HG02870 (cell line): ENCODE data around the gene ANKMY1.
"Not testable (repeated sequence)": the region's sequence is repeated elsewhere in the genome, so short reads cannot be mapped to it uniquely, and the experiment has no call there.

ENCODE experiments used
- ATAC-seq: cut with Tn5 transposase; IDR thresholded peaks from one replicate; pipeline ENCODE4 v1.9.1; 2021; ENCODE audit warnings: mild to moderate bottlenecking, moderate library complexity; ENCODE audit not compliant: unreplicated experiment

ANKMY1 gene

DNA sequence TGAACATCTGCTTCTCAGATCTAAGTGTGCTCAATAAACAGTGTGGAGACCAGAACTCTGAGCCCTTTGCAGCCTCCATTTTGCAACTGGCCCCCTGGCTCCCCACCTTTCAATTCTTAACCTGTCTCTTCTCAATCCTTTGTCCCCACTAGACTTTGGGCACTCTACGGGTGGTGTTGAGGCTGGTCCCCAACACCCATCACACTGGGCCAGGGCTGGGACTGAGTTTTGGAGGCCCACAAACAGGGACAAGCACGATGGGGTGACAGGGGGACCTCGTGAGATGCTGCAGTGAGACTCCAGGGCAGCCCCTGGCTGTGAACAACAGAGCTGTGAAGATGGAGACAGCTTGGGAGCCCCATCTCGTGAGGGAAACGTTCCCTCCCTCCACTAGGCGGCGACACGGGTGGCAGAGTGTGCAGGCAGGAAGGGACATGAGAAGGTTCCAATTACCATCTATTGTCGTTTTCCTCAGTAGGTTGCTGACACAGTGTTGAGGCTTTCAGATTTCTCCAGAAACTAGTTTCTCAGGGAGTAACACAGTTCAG lies 1.2 kb downstream of the ANKMY1 start:
- no peak for ATAC-seq

DNA sequence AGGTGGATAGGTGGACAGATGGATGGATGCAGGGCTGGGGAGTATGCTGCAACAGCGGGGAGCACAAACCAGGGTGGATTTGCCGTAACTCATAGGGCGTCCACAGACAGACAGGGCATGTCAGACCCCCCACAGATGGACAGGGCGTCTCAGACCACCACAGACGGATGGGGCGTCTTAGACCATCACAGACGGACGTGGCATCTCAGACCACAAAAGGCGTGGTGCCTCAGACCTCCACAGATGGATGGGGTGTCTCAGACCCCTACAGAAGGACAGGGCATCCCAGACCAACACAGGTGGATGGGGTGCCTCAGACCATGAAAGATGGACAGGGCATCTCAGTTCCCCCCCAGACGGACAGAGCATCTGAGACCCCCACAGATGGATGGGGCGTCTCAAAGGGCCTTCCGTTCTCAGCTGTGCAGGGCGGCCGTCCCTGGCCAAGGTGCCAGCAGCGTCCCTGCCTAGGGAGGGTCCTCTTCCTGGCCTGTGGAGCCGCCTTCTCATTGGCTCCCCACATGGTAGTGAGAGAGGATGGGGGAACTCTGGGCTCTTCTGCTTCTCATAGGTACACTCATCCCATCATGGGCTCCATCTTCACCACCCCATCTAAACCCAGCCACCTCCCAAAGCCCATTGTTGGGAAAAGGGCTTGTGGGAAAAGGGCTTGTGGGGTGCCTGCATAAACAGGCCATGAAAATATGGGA lies 2.1 kb downstream of the ANKMY1 start:
- no peak for ATAC-seq

DNA sequence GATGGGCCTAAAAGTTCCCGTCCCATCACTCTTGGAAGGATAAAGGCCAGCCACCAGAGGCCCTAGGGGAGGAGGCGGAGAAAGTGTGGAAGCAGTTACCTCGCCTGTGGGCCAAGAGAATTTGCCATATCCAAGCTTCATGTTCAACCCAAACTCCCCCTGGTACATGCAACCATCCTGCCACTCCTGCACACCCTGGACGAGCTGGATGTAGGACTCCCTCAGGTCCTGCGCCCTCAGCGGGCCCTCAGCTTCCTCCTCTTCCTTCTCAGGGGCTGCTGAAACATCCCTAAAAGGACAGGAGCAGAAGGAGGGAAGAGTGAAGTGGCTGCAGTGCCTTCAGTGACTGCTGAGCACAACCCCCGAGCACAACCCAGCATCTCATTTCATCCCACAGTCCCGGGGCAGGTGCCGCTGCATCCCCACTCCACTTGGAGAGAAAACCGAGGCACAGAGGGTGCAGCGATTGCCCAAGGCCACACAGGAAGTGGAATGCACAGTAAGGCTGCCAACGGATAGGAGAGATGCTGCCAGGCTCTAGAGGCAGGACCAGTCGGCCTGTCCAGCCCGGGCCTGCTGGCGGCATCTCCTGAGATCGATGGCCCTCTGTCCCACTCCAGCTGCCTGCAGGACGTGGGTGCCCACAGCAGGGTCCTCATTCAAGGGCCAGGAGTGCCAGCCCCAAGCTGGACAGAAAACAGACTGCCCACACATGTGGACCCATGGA lies 2.9 kb downstream of the ANKMY1 start:
- ATAC-seq = no peak

DNA sequence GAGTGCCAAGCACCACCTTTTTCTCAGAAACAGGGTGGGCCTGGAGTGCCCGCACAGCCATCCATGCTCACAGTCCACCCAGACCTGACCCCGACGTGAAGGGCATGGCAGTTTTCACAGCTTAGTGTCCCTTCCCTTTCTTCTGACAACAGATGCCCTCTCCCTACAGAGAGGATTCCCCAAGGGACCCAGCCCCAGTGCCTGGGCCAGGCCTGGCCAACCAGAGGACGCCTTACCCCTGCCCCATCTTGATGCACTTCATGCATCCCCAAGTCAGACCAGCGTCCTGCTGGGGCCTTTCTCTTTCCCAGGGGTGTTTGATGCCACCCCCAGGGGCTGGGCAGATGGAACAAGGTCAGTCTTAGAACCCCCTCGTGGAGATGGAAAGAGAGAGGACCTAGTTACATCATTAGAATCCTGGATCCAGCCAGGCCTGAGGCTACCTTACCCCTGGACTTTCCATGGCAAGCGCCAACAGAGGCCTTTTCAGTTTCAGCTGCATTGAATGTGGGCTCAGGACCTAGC lies 3.8 kb downstream of the ANKMY1 start:
- no peak for ATAC-seq

DNA sequence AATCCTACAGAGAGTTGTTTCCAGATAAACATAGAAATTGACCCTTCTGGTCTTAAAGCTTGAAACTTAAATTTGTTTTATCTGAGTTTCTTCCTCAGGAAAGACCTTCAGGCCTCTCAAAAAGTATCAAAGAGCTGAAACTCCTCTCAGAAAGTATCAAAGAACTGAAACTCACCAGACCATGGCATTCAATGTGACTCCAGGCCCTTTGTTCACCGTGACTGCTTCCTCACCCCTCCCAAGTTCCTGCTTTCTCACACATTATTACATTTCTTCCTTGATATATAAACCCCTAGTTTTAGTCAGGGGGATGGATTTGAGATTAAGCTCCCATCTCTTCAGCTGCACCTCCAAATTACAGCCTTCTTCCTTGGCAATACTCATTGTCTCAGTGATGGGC lies 6.0 kb downstream of the ANKMY1 start:
- no peak for ATAC-seq

DNA sequence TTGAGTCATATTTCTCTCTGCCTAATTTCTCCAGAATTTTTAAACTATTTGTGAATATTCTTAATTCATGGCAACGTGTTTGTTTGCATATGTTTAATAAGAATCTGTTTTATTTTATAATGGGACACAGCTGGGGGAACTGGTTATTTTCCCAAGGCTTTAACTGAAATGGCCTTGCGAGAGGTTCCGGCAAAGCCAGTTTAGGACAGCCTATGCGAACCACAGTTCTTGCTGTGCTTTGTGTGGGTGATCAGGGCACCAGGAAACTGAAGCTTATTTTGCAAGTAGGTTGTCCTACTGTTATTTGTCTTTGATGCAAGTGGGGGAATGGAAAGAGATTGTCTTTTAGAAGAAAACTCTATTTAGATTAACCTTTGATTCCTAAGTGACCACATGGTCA lies 6.5 kb downstream of the ANKMY1 start:
- no peak for ATAC-seq

DNA sequence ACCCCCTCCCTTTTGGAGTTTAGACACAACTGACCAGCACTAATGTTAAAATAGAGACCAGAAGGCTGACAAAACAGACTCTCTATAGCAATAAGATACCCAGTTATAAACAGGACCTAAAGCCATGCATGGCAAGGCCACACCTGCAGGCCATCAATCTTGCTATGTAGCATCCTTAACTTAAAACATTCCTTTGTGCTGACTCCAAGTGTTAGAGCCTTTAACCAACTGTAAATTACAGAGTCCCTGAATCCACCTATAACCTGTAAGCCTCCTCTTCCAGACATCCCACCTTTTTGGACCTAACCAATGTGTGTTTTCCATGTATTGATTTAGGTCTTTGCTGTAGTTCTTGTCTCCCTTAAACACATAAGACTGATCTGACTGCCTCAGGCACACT lies 17.9 kb downstream of the ANKMY1 start:
- no peak for ATAC-seq

DNA sequence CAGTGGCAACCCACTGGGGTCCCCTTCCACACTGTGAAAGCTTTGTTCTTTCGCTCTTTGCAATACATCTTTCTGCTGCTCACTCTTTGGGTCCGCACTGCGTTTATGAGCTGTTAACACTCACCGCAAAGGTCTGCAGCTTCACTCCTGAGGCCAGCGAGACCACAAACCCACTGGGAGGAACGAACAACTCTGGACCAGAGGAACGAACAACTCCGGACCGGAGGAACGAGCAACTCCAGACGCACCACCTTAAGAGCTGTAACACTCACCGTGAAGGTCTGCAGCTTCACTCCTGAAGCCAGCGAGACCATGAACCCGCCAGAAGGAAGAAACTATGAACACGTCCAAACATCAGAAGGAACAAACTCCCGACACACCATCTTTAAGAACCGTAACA lies 18.7 kb downstream of the ANKMY1 start:
- not testable (repeated sequence) for ATAC-seq

DNA sequence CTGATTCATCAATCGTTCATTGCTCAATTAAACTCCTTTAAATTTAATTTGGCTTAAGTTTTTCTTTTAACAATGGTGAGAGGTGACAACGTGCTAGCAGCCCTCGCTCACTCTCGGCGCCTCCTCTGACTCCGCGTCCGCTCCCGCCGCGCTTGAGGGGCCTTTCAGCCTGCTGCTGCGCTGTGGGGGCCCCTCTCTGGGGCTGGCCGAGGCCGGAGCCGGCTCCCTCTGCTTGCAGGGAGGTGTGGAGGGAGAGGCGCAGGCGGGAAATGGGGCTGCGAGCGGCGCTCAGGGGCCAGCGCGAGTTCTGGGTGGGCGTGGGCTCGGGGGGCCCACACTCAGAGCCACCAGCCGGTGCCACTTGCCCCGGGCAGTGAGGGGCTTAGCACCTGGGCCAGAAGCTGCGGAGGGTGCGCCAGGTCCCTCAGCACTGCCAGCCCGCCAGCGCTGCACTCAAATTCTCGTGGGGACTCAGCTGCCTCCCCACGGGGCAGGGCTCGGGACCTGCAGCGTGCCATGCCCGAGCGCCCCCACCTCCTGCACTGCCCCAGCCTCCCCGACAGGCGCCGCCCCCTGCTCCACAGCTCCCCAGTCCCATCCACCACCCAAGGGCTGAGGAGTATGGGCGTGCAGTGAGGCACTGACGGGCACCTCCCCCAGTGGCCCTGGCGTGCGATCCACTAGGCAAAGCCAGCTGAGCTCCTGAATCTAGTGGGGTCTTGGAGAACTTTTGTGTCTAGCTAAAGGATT lies 19.6 kb downstream of the ANKMY1 start:
- no peak for ATAC-seq

DNA sequence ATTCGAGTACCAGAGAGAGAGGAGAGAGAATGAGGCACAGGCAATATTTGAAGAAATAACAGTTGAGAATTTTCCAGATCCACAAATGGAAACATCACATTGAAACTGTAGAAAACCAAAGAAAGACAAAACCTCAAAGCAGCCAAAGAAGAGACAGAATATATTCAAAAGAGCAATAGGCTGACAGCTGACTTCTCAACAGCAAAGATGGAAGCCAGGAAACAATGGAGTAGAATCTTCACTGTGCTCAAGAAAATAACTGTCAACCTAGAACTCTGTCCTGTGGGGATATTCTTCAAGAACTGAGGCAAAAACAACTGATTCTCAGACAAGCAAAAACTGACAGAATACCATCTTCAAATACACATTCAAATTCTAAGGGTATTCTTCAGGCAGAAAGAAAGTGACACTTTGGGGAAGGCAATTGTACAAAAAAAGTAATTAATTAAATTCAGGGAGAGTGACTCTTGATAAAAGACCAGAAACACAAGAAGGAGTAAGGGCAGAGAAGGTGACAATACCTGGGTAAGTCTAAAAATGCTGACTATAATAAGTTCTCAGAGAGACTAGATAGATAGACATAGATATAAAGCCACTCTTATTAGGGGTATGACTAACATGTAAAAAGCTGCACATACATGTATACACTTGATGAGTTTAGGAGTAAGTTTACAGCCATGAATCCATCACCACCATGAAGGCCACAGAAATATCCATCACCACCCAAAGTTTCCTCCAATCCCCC lies 25.6 kb downstream of the ANKMY1 start:
- ATAC-seq = no peak

DNA sequence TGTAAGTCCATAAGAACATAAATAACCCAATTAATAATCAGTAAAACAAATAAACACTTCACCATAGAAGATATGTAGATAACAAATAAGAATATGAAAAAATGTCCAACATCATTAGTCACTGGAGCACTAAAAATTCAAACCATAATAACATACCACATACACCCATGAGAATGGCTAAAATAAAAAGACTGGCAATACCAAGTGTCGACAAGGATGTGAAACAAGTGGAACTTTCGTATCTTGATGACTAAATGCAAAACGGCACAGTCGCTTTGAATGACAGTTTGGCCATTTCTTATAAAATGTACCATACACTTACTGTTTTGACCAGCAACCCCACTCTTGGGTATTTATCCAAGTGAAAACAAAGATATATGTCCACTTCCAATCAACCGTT lies 26.8 kb downstream of the ANKMY1 start:
- ATAC-seq = no peak

DNA sequence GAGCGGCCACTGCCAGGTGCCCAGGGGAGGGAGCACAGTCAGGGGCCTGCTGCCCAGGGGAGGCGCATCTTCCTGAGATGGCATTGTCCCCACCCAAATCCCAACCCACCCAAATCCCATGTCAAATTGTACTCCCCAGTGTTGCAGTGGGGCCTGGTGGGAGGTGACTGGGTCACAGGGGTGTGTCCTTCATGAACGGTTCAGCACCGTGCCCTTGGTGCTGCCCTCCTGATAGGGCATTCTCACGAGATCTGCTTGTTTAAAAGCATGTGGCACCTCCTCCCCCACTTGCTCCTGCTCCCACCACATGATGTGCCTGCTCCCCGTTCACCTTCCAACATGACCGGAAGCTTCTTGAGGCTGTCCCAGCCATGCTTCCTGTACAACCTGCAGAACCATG lies 27.6 kb downstream of the ANKMY1 start:
- no peak for ATAC-seq

DNA sequence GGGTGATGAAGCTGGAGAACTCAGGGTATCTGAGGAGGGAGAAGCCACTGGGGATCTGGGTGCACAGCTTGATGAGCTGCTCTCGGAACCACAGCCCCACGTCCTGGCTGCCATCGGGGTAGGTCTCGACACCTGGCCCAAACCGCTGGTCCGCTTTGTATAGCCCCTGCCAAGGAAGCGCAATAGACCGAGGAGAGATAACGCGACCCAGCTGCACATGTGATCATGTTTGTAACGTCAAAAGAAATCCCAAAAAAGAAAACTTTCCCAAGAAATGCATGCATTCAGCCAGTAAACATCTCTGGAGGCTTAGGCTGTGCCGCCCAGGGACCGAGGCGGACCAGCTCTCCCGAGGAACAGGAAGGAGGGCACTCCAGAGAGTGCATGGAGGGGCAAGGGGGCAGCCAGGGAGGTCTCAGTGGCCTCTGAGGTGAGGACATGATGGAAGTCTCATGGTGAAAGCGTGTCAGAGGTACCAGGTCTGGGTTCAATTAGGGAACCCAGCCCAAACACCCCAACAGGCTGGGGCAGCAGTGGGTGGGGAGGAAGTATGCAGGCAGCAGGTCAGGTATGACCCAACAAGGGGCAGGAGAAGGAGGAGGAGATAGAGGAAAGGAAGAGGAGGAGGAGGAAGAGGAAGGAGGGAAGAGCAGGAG lies 28.3 kb downstream of the ANKMY1 start:
- no peak for ATAC-seq

DNA sequence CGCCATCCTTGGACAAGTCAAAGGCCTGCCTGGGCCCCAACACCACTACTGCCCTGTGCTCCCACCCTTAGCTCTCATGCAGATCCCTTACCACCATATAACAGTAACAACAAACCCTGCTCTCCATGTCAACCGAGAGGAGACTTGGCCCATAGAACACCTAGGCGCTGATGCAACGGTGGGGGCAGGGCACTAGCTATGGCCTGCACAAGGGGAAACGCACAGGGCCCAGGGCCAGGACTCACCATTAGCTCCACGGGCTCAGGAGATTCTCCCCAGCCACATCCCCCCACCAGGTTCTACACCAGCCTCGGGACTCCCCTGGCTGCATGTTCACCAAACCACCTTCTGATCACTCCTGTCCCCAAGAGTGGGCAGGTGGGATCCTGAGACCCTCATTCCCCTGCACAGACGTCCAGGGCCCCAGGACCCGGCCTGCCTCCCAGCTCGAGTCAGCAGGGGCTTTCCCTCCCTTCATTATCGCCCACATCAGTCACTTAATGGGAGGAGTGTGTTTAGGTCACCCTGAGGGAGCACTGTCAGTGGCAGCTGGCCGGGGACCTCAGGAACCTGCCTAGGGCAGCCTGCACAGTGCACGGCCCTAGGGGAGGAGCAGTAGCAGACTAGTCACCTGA lies 29.3 kb downstream of the ANKMY1 start:
- ATAC-seq = no peak

DNA sequence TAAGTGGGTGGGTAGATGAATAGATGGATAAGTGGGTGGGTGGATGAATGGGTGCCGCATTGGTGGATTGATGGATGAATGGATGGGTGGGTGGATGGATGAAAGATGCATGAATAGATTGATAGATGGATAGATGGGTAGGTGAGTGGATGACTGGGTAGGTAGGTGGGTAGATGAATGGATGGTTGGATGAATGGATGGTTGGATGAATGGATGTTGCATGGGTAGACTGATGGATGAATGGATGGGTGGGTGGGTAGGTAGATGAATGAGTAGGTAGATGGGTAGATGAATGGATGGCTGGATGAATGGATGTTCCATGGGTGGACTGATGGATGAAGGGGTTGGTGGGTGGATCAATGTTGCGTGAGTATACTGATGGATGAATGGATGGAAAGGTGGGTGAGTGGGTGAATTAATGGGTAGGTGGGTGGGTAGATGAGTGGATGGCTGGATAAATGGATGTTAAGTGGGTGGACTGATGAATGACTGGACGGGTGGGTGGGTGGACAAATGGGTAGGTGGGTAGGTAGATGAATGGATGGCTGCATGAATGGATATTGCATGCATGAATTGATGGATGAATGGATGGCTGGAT lies 30.5 kb downstream of the ANKMY1 start:
- no peak for ATAC-seq

DNA sequence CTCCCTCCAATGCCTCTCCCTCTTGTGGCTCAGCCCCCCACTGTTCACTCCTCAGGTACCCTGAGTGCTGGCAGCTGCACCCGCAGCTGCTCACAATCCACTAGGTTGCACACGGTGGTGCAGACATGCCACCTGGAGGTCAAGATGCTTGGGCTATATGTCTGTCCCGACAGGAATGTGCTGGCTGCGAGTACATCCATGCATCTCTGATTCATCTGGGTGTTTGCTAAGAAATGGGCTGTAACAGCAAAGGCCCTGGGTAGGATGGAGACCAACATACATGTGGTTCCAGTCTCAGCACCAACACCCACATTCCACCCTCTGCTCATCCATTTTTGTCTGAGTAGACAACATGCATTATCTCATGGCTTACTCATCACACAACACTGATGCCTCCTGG lies 31.3 kb downstream of the ANKMY1 start:
- ATAC-seq = no peak

DNA sequence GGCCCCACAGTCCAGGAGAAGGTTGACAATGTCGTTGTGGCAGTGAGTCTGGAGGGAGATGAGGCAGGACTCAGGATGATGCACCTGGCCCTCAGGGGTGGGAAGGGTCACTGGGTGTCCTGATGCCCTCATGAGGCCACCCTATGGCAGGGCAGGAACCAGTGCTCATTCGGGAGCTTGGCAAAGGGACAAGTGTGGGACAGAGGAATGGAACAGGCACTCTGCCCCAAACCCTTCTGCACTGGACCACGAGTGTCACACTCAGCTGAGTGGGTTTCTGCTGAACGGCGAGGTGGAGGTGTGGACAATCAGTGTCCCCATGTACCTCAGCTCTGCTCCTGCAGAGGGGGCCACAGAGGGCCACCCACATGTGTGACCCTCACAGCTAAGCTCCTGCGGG lies 32.0 kb downstream of the ANKMY1 start:
- no peak for ATAC-seq

DNA sequence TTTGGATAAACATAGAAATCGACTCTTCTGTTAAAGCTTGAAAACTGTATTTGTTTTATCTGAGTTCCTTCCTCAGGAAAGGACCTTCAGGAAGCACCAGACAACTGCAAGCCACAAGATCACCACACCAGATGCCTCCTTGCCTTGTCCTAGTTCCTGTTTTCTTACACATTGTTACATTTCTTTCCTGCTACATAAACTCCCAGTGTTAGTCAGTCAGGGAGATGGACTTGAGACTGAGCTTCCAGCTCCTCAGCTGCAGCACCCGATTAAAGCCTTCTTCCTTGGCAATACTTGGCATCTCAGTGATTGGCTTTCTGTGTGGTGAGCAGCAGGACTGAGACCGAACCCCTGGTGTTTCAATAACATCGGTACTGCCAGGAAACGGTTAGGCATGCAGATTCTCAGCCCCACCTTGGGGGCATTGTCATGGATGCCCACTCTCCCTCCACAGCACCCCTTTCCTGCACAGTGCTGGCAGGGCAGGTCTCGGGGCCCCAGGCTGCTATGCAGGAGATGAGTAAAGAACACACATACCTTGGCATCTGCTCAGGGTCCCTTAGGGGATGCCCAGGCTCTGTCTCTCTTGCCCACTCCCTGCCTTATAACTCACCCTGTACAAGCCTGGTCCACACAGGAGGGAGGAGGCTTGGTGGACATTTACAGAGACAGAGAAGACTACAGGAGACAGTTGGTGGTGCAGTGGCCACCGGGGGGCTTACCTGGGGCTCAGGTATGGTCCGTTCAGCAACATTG lies 32.6 kb downstream of the ANKMY1 start:
- no peak for ATAC-seq
